ELF-1 (cell line): ENCODE results near the gene AADACL4.
"Not testable (repeated sequence)": the region's sequence is repeated elsewhere in the genome, so short reads cannot be mapped to it uniquely, and the experiment has no call there.

Source experiments
- DNase-seq: peaks from one replicate; pipeline ENCODE4 v3.0.0-alpha.2; 2016; ENCODE audit warnings: low read depth, low spot score

The AADACL4 gene

DNA sequence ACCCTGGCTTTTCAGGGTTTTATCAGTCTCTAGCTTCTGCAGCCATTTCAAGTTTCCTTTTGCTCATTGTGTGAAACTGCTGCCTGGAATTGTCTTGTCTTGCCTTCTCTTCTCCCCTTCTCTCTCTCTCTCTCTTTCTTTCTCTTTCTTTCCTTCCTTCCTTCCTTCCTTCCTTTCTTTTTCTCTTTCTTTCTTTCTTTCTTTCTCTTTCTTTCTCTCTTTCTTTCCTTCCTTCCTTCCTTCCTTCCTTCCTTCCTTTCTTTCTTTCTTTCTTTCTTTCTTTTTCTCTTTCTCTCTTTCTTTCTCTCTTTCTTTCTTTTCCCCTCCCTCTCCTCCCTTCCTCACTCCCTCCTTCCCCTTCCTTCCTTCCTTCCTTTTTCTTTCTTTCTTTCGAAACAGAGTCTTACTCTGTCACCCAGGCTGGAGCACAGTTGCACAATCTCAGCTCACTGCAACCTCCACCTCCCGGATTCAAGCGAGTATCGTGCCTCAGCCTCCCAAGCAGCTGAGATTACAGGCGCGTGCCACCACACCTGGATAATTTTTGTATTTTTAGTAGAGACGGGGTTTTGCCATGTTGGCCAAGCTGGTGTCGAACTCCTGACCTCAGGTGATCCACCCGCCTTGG is 14.1 kb downstream of the AADACL4 start:
- DNase-seq: not testable (repeated sequence)

DNA sequence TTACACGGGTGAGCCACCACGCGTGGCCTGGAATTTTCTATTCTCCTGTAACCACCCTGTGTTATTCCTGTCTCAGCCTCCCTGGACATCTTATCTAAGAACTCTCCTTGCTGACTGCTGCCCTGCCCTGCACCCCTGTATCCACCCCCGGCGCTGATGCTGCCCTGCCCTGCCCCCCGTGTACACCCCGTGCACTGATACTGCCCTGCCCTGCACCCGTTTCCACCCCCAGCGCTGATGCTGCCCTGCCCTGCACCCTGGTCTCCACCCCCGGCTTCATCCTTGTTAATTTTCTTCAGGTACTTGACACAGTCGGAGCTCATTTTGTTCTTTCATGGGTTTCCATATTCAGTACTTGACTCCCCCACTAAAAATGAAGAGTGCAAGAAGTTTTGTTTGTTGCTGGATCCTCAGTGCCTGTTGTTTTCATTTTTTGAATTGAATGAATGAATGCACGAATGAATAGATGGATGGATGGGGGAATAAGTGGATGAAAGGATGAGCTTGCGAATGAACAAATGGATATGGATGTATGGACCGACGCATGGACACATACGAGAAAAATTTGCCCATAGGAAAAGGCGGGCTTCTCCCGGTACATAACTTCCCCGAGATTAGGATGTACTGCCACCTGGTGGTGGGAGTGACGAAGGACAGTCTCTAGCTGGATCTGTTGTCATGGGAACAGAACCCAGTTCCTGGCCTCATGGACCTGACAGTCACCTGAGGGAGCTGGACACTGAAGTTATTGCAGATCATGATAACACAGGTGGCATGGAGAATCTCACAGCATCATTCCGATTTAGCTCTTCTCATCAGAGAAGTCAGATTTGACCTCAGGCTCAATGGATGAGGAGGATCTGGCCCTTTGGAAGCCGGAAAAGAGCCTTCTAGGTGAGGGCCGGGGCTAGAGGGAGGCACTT is 14.9 kb downstream of the AADACL4 start:
- peak; percentile 86 for DNase-seq

DNA sequence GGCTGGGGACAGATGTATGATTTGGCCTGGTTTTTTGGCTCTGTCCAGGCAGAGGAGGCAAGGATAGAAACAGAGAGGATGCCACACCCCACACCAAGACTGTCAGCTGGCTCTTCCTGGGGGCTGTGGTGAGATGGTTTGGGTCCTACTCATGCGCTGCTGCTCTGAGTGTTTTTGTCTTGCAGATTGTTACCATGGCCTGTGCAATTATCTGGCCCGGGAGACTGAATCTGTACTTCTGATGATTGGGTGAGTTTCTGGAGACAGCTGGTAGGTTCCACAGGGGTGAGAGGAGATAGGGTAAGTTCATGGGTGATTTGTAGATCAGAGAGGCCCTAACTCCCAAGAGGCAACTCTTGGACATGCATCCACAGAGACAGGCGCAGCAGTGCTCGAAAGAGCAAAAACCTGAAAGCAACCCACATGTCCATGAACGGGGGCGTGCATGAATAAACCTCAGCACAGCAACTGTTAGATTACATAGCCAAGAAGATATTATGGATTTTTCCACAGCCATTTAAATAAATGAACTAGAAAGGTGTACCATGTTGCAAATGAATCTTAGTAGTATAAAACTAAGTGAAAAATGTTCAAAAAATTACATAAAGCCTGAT is 17.8 kb downstream of the AADACL4 start:
- no peak for DNase-seq

DNA sequence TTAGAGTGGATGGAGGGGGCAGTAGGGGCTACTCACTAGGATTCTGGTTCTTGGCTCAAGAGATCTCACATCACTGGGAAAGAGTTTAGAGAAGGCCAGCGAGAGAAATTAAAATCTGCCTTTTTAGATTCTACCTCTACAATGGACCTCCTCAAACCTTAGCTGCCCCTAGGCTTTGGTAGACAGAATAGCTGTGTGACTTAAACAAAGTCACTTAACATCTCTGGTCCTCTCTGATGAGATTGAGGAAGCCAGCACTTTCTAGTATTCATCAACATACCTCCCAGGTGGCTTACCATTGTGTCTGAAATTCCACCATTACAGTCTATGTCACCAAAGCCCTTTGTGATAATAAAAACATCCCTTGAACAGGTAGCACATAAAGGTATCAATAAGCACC is 18.7 kb downstream of the AADACL4 start:
- no peak for DNase-seq

DNA sequence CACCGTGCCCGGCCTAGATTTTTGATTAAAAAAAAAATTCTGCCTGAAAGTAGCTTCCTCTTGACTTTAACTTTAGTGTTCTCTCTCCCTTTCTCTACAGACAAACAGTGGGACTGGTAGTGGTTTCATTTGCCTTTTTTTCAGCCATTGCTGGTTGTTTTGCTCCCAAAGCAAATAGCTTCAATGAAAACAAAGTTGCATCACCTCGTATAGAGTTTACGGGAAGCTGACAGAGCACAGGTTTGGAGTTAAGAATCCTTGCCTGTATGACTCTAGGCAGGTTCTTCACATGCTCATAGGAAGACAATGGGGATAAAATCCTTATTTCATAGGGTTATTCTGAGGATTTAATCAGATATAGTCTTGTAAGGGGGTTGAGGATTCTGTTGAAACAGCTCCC is 21.6 kb downstream of the AADACL4 start:
- no peak for DNase-seq

DNA sequence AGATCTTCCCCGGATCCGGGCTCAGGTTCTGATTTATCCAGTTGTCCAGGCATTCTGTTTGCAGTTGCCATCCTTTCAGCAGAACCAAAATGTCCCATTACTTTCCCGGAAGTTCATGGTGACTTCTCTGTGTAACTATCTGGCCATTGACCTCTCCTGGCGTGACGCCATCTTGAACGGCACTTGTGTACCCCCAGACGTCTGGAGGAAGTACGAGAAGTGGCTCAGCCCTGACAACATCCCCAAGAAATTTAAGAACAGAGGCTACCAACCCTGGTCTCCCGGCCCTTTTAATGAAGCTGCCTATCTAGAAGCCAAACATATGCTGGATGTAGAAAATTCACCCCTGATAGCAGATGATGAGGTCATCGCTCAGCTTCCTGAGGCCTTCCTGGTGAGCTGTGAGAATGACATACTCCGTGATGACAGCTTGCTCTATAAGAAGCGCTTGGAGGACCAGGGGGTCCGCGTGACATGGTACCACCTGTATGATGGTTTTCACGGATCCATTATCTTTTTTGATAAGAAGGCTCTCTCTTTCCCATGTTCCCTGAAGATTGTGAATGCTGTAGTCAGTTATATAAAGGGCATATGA is 22.4 kb downstream of the AADACL4 start:
- DNase-seq: no peak

DNA sequence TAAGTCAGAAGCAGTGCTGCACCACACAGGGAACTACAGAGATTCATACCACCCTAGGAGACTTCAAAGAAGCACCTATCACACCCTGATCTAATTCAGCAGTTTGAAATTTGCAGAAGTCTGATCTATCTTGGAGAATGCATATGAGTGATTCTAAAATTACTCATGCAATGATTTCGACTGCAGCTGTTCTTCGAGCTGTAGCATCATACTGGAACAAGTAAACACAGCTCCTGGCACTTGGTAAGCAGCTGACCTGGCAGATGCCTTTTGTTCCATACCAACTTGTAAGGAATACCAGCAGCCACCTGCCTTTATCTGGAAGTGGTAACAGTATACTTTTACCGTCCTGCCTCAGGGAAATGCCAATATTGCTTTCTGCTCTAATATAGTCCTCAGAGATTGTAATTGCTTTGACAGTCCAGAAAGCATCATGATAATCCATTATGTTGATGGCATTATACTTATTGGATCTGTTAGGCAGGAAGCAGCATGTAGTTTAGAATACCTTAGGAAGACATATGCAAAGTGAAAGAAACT is 25.7 kb downstream of the AADACL4 start:
- DNase-seq: no peak

DNA sequence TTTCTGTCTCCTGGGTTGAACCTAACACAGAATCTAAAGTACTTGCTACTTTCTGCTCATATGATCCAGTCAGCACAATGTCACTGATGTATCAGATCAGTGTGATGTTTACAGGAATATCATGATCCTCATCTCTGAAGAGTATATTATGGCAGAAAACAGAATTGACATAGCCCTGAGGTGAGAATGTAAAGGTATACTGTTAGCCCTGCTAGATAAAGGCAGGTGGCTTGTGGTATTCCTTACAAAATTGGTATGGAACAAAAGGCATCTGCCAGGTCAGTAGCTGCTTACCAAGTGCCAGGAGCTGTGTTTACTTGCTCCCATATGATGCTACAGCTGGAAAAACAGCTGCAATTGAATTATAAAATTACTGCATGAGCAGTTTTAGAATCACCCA is 30.5 kb downstream of the AADACL4 start:
- no peak for DNase-seq

DNA sequence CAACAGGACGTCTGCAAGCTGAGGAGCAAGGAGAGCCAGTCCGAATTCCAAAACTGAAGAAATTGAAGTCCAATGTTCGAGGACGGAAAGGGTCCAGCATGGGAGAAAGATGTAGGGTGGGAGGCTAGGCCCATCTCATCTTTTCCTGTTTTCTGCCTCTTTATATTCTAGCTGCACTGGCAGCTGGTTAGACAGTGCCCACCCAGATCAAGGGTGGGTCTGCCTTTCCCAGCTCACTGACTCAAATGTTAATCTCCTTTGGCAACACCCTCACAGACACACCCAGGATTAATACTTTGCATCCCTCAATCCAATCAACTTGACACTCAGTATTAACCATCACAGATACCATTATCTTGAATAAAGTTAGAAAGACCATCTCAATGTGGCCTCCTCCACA is 32.2 kb downstream of the AADACL4 start:
- DNase-seq: not testable (repeated sequence)

DNA sequence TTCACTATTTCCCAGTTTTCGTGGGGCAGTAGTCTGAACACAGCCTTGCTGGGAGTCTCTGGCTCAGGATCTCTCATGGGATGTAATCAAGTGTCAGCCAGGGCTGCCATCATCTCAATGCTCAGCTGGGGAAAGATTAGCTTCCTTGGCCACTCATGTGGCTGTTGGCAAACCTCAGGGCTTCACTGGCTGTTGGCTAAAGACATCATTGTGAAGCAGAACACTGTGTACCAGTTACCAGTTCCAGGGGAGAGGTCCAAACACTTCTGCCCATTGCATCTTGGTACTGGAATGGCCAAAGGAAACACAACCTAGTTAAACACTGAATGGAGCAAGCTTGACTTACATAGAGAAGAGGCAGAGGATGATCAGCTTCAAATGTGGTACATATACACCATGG is 33.7 kb downstream of the AADACL4 start:
- no peak for DNase-seq

DNA sequence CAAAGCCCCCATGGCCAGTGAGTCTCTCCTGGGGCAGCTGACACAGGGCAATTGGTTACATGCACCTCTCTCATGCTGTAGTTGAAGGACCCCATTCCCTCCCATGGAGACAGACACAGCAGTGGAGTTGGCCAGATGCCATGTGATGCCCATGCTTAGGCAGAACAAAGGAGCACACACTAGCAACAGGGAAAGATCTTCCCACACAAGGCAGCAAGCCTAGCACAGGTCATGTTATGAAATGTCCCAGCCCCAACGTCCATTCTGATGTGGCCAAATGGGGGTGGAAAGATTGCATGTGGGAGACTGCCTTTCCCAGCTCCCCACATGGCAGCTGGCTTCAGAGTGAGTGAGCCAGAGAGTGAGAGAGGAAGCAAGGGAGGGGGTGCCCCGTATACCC is 34.5 kb downstream of the AADACL4 start:
- no peak for DNase-seq

DNA sequence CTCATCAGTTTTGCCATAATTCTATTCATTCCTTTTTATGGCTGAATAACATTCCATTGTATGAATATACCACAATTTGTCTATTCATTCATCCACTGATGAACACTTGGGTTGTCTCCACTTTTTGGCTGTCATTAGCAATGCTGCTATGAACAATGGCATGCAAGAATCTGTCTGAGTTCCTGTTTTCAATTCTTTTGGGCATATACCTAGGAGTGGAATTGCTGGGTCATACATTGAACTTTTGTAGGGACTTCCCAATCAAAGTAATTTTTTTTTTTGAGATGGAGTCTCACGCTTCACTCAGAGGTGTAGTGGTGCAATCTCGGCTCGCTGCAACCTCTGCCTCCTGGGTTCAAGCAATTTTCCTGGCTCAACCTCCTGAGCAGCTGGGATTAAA is 34.9 kb downstream of the AADACL4 start:
- DNase-seq: no peak

DNA sequence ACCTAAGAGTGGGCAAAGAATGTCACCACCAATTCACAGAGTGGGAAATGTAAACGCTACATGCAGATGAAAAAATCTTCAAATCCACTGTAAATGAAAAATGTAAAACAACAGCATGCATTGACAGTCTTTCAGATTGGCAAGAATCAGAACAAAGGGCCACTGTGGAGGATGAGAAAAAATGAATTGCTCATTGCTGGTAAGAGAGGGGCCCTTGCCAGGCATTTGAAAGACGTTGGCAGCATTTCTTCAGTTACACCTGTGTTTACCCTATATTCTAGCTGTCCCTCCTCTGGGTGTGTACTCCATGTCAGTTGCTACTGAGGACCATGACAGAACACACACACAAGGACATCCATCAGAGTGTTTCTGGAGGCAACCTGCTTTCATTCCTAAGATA is 46.3 kb downstream of the AADACL4 start:
- DNase-seq: no peak

DNA sequence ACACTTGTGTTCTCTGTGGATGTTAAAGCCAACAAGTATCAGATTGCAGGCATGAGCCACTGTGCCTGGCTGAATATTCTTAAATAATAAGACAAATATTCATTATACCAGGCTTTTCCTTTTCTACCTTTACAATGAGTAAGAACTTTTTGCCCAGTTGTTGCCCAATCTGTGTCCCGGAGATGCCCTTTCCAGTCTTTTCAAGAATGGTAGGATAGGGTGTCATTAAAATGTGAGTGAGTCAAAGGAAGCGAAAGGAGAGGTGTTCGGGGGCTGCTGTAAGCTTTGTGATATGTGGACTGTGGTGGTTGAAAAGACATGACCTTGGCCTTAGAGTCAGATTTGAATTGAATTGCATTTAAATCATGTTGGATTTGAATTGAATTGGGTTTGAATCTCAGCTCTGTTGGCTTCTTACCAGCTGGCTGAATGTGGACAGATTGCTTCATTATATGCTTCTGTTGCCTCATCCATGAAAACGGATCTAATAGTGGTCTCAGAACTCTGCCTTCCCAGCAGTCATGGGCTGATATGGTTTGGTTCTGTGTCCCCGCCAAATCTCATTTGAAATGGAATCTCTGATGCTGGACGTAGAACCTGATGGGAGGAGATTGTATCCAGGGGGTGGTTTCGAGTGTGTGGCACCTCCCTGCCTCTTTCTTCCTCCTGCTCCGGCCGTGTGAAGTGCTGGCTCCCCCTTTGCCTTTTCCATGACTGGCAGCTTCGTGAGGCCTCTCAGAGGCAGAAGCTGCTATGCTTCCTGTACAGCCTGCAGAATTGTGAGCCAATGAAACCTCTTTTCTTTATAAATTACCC is 49.3 kb downstream of the AADACL4 start:
- DNase-seq: no peak

DNA sequence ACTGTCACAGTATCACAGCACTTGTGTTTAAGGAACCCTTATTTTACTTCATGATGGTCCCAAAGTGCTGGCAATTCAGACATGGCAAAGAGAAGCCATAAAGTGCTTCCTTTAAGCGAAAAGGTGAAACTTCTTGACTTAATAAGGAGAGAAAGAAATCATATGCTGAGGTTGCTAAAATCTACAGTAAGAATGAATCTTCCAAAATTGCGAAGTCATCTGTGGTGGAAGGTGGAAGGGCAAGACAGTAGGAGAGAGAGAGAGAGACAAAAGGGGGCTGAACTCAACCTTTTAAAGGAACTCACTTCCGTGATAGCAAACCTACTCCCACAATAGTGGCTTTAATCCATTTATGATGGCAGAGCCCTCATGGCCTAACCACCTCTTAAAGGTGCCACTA is 52.8 kb downstream of the AADACL4 start:
- no peak for DNase-seq

DNA sequence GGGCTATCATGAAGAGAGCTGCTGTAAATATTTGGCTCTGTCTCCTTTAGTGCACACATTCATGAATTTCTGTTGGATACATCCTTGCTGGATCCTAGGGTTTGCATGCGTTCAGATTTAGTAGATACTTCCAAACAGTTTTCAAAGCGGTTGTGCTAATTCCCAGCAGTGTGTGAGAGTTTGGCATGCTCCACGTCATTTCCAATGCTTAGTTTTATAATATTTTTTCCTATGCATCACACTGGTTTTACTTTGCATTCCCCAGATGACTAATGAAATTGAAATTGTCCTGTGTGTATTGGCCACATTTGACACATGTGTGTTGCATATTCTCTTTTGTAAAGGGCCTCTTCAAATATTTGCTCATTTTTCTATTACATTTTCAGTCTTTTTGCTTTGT is 53.5 kb downstream of the AADACL4 start:
- DNase-seq: no peak

DNA sequence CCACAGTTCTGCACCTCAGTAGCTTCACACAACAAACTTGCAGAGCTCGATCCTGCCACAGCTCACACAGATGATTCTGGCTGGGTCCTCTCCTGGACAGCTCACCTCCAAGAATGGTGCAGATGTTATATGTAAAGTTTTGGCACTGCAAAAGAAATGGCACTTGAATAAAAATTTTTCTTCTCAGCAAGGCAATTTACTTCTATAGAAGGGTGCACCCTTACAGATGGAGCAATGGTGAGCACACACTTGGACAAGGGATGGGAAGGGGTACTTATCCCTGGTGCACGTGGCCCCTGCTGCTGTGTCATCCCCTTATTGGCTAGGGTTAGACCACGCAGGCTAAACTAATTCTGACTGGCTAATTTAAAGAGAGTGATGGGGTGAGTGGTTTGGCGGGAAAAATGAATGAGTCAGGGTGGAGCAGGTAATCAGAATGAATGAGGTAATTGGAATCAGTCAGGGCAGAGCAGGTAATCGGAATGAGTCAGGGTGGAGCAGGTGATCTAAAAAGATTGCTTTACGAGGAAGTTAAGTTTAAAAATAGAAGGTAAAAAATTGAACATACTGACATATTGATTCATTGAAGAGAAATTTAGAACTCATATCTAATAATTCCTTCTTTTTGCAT is 60.1 kb downstream of the AADACL4 start:
- DNase-seq: no peak

DNA sequence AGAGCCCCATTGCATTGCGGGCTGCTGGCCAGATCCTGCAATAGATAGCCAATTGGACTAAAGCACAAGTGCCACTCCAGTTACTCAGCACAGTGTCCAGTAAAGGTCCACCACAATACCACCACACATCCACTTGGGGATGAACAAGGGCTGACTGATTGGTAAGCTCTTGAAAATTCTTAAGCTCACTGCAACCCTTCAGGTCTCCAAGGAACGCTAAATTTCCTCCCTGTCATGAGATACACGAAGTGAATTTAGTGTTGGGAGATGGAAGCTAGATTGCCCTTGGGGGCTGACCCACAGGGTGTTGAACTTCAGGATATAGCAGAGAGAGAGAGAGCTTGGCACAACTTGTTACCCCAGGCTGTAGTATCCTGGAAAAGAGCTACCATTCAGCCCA is 62.2 kb downstream of the AADACL4 start:
- DNase-seq: no peak

DNA sequence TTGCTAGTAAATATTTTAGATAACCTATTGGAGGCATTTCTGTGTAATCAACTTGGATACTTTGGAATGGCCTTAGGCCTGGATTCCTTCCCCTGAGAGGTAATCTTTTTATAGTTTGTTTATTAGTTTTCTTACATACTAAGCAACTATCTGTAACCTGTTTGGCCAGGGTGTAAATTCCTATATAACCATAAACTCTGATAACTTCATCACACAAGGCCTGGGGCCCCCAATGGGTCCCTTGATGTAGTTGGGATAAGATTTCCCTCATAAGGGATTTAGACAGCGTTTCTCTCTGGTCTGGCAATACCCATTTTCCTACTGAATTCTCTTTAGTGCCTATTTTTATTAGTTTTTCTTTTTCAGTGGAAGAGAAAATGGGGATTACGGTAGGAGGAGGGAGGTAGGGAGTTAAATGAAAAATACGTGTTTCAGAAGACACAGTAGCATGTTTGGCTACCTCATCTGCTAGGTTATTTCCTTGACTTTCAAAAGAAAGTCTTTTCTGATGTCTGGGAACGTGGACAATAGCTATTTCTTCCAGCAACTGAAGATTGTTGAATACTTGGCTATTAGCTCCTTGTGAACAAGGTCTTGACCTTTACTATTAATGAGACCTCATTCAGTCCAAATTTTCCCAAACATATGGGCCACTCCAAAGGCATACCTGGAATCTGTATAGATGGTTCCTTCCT is 64.7 kb downstream of the AADACL4 start:
- DNase-seq: no peak

DNA sequence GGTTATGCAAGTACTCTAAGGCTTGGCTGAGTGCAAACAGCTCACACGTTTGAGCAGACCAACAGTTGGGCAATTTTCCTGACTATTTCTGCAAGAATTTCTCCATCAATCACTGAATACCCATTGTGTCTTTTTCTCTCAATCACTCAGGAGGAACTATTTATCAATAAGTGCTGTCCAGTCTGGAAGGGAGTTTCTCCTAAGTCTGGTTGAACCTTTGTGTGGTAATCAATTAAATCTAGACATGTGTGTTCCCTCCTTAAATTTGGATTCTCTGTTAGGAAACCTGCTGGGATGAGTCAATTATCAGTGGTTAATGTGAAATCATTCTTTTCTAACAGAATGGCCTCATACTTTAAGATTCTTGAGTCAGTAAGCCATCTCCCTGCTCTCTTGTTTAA is 65.2 kb downstream of the AADACL4 start:
- no peak for DNase-seq
